Activated effector memory CD4-positive, alpha-beta T cell treated with anti-CD3 and anti-CD28 coated beads, Interleukin-2, amount 50 U/mL, for 16 hours (primary cell): ENCODE measurements around the gene EGFR.

Experiments
- DNase-seq: peaks from one replicate; pipeline ENCODE4 v3.0.0-alpha.2; 2020

The EGFR gene

GRCh38 chr7:55178292-55178862, 159.6 kb downstream of the EGFR start:
- DNase-seq = no peak

- no peak for DNase-seq
Measured at GRCh38 chr7:55178863-55179773, 160.3 kb downstream of the EGFR start.

GRCh38 chr7:55179931-55180682, 161.3 kb downstream of the EGFR start:
- DNase-seq = no peak

- DNase-seq = no peak
Measured at GRCh38 chr7:55180963-55181542, 162.2 kb downstream of the EGFR start.

GRCh38 chr7:55181762-55182161, 162.9 kb downstream of the EGFR start:
- DNase-seq = no peak

- DNase-seq = no peak
Measured at GRCh38 chr7:55183897-55184296, 165.1 kb downstream of the EGFR start.

GRCh38 chr7:55185321-55185802, 166.5 kb downstream of the EGFR start:
- no peak for DNase-seq

- DNase-seq = no peak
Measured at GRCh38 chr7:55185941-55186609, 167.3 kb downstream of the EGFR start.

- DNase-seq = no peak
Measured at GRCh38 chr7:55187701-55188491, 169.1 kb downstream of the EGFR start.

- DNase-seq = no peak
Measured at GRCh38 chr7:55188590-55189138, 169.8 kb downstream of the EGFR start.

GRCh38 chr7:55189146-55189766, 170.4 kb downstream of the EGFR start:
- DNase-seq = no peak

GRCh38 chr7:55189878-55190436, 171.1 kb downstream of the EGFR start:
- DNase-seq = no peak

GRCh38 chr7:55190511-55191160, 171.8 kb downstream of the EGFR start:
- DNase-seq = no peak

GRCh38 chr7:55191161-55191925, 172.5 kb downstream of the EGFR start:
- no peak for DNase-seq

GRCh38 chr7:55191926-55192692, 173.3 kb downstream of the EGFR start:
- DNase-seq = no peak

- DNase-seq = no peak
Measured at GRCh38 chr7:55192723-55193122, 173.9 kb downstream of the EGFR start.

- no peak for DNase-seq
Measured at GRCh38 chr7:55193245-55193644, 174.4 kb downstream of the EGFR start.

- DNase-seq = no peak
Measured at GRCh38 chr7:55194522-55194921, 175.7 kb downstream of the EGFR start.
